SW 1271 (cell line): ENCODE measurements around the gene EZH2.

ENCODE experiments used
- DNase-seq, 2 experiments: peaks; one replicate each; lab custom pipeline; 2025; lab: John Stamatoyannopoulos, UW

The EZH2 gene

DNA sequence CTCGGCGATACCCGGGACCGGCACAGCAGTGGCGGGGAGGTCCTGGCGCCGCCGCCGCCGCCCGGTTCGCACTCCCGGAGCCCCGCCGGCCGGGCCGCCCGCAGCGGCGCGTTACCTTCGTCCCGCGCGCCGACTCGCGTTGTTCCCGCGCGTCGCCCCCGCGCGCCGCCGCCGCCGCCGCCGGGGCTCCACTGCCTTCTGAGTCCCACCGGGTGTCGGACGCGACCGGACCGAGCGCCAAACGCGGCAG, at the start of gene EZH2:
Gene EZH2, minus strand, starts transcription at position 243 of the 250 bp plus-strand sequence. CDS start 36,993 bp downstream, outside the sequence.
- no peak for DNase-seq

DNA sequence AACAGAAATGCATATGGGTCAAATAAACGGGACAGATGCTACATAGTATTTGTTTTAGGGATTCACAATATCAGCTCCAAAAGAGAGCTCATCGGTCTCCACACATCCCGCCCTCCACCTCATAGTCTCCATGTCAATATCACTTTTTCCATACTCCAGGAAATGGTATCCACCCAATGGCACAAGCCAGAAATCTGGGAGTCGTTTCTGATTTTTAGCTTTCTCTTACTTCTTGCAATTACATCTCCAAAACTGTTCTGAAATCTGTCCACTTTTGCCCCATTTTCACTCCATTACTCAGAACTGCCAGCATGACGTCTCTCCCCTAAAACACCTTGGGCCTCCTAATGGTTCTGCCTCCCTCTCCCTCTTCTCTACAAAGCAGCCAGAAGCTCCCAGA, 47.4 kb upstream of the EZH2 start:
- no peak for DNase-seq

DNA sequence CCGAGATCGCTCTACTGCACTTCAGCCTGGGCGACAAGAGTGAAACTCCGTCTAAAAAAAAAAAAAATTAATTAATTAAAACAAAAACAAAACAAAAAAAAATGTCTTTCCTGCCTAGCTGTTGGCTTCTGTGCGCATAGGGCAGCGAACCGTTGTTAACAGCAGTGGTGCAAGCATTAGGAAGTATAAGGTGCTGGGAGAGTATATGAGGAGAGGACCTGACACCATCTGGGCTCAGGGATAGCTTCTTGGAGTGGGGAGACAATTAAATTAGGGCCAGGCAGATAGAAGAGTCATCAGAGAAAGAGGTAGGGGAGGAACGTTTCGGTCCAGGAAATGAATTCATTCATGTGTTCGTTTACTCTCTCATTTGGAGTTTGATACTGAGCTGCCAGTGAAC, 46.2 kb upstream of the EZH2 start:
- DNase-seq: no peak

DNA sequence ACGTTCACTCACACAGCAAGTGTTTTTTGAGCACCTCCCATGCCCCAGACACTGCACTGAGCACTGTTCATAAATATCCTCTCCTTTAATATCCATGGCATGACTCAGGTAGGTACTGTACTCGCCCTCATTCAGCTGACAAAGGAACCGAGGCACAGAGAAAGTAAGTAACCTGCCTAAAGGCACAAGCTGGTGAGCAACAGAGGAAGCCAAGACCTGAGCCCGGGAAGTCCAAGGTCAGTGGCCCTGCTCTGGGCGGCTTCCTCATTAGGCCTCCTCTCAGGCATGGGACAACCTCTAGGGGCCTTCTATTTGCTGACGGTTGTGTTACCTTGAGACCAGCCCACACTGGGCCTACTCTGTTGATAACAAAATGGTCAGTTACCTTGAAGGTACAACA, 45.1 kb upstream of the EZH2 start:
- DNase-seq: no peak

DNA sequence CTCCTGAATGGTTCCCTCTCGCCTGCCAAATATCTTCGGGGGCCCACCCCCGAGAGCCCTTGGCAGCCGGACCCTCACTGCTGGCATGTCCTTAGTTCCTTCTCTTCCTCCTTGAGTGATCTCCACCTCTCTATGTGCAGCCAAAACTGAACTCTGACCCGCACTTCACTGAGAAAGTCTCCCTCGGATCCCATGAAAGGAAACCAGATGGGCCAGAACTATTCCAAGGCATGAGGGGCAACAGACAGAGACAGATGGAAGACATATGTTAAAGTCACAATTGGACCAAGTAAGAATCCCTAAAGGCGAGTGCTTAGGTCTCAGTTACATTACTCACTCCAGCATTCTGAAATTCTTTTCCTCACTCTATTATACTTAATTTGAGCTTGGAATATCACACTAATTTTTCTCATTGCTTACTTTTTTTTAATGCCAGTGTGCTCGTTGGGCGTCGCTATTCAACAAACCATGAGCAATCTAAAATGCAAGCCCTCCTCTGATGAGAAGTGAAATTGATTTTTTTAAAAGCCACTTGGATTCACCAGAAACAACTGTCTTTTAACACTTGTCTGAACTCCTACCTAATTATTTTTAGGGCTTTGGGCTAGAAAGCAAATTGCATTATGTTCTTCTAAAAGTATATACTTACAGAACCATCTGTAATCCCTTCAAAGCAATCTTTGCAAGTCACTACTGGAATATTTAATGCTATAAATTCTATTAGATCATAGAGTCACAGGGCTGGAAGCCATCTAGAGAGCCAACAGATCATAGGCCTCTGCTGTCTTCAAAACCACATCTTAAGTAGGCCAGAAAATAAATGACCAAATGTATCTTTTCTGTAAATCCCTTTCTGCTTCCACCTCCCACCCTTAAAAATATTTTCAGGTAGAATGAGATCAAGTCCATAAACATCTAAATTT, 43.3 kb upstream of the EZH2 start:
- no peak for DNase-seq

DNA sequence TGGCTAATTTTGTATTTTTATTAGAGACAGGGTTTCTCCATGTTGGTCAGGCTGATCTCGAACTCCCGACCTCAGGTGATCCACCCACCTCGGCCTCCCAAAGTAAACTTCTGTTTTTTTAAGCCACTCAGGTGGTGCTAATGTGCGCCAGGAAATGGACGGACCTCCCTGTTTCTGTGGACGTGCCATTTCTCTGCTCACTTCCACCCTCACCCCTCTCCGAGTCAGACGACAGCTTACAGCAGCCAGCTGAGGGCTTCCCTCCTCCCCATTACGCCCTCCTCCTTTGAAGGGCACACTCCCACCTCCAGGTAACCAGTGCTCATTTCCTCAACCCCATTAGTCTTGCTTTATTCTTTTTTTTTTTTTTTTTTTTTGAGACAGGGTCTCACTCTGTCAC, 41.7 kb upstream of the EZH2 start:
- DNase-seq: no peak

DNA sequence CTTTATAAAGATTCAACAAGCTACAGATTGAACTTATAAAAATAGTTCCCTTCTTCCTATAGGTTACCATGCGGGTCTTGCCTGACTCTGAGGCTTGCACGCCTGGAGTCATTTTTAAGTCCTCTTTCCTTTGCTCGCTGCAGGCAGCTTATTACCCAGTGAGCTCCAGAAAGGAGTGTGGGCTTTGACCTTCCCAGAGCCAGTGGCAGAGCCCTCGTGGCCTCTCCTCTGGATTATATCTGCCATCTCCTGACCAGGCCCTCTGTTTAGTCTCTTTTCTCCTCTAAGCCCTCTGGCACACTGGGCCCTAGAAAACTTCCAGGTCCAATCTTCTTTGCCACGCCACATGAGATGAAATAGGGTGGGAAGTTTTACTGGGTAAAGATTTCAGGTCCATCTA, 39.9 kb upstream of the EZH2 start:
- no peak for DNase-seq

DNA sequence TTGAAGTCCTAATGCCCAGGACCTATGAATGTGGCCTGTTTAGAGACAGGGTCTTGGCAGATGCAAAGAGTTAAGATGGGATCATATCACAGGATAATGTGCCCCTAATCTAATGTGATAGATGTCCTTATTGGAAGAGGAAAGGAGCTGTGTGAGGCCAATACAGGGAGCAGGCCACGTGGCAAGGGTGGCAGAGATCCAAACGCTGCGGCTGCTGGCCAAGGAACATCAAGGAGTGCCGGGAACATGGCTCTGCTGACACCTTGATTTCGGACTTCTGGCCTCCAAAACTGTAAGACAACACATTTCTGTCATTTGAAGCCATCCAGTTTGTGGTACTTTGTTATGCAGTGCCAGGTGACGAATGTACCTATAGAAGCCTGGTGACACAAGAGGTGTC, 37.7 kb upstream of the EZH2 start:
- no peak for DNase-seq

DNA sequence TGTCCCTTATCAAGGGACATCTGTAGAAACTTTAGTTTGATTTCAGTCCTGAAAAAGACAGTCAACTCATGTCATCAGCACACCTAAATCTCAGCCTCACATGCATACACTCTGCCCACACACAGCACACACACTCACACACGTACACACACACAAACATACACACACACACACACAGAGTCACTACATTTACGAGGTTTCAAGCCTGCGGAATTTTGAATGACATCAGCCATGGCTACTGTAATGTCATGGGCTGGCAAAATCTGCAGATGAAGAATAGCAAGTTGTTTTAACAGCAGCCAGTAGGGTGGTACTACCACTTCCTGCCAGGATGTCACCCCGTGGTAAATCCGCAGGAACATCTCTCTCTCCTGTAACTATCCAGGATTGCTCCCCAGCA, 37.1 kb upstream of the EZH2 start:
- DNase-seq: no peak

DNA sequence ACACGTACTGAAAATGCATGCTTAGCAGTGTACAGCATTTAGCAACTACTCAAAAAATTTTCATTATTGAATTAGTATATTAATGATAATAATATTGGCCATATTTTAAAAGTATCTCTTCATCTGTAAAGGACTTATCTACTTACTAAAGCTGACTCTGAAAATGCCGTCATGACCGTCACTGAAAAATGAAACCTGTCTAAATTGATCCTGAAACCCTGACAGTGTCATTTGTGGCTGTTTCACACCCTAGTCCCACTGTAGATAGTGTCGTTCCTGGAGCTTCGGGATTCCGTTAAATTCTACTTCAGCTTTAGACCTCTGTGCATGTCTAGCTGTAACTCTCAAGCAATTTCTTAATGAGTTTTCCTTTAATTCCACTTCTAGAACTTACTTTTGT, 35.8 kb upstream of the EZH2 start:
- no peak for DNase-seq

DNA sequence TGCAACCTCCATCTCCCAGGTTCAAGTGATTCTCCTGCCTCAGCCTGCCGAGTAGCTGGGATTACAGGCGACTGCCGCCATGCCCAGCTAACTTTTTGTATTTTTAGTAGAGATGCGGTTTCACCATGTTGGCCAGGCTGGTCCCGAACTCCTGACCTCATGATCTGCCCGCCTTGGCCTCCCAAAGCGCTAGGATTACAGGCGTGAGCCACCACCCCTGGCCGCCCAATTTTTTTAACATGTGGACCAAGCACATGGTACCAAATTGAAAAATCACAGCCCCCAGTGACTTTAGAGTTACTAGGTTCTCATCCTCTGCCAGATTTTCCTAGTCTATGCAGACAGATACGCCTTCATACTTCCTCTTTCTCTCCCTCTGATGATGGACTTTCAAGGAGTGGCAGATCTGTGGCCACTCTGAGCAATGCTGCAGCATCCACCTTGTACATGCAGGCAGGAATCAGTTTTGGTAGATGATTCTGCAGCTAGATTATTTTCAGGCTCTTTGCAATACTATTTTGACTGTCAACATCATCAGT, 34.0 kb upstream of the EZH2 start:
- no peak for DNase-seq

DNA sequence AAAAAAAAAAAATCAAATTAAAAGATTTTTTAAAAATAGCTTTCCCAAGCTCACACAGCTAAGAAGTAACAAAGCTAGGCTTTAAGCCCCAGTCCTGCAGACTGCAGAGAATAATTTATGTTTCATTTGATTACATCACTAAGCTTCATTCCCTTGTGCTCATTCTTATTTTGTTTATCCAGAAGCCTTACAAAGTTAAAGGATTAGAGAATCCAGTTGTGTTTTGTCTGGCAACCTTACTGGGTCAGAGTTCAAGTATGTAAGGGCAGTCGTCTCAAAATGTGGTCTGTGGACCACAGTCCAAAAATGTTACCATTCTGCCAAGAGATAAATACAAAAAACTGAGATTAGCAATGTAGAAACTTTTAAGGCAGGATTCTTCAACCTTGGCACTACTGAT, 32.1 kb upstream of the EZH2 start:
- DNase-seq: no peak

DNA sequence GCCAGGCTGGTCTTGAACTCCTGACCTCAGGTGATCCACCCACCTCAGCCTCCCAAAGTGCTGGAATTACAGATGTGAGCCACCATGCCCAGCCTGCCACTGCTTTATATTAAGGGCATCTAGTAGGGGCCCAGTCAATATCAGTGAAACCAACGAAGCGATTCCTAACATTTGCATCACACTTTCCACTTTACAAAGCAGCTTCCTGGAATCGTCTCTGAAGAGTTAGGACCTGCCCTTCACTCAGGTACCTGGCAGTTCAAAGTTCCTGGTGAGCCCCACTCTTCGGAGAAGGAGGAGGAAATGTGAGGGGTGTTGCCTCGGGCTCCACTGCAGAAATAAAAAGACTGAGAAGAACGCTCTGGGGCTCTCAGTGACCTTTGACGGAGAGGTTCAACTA, 31.1 kb upstream of the EZH2 start:
- no peak for DNase-seq

DNA sequence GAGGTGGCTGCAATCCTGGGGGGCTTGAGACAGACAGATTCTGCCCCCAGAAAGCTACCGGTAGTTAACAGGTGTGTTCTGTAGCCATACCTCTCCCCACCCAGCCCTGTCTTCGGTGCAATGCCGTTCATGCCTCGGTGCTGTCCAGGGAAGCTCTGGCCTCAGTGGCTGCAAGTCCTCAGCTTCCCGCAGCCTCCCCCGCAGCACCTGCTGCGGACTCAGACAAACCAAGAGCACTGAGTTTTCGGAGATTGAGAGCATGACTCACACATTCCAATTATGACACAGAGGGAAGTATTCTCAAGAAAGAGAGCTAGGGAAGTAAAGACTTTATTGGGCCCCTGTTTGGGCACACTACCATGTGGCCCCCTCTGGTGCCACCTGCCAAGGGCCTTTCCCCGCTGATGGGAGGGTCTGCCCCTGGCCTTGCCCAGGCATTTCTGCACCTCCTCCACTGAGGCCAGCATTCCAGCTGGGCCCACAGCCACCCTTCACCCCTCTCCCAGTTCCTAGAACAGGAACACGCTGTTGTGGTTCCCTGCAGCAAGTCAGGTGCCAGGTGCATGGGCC, 30.2 kb upstream of the EZH2 start:
- peak; percentile 21 to 55 for DNase-seq

DNA sequence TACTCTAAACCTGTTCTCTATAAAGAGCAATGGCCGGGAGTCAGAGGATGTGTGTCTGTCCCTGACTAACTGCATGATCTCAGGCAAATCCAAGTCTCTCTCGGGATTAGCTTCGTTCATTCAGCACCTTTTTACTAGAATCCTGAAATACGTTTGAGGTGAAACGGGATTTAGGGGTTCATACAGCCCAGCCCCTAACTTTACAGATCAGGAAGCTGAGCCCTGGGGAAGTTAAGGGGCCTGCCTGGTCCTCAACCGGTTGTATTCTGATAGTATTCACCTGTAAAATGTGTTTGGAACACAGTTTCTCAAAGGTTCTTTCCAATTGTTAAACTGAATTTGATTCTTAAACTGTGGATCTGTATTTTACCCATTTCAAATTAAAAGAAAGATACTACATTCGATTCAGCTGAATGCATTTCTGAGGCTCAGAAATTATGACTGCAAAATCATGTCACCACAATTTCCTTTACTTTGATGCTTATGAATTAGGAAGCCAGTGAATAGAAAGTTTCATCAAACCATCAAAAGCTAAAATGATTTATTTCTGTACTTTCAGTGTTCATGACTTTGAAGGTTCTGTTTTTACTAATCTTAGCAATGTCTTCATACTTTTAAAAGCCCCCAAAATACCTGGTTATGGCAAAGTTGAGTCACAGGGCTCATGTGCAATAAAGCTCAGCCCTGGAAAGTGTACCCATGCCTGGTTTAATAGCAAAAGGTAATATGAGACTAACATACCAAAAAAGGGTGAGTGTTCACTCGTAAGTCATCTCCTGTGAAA, 28.9 kb upstream of the EZH2 start:
- DNase-seq: no peak

DNA sequence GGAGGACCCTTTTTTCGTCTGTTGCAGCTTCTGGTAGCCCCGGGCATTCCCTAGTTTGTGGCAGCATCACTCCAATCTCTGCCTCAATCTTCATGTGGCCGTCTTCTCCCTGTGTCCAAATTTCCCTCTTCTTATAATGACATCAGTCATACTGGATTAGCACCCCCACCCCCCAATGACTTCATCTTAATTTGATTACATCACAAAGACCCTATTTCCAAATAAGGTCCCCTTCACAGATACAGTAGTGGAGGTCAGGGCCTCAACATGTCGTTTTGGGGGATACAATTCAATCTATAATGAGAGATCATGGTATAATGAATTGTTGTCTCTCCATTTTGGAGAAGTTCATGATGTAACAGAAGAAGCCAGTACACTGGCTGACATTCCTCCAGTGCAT, 28.1 kb upstream of the EZH2 start:
- no peak for DNase-seq

DNA sequence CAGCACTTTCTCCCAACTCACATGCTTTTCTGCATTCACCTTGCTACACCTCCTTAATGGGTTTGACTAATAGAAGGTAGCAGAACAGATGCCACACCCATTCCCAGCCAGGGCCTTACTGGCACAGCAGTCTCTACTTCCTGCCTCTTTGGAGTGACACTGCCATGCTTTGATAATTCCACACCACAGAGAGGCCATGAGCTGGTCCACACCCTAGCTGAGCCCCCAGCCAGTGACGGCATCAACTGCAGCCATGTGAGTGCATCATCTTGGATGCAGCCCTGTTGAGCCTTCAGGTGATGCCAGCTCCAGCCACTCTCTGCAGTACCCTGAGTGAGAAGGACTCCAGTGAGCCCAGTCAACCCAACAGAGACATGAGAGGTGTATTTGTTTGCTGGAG, 27.5 kb upstream of the EZH2 start:
- DNase-seq: no peak

DNA sequence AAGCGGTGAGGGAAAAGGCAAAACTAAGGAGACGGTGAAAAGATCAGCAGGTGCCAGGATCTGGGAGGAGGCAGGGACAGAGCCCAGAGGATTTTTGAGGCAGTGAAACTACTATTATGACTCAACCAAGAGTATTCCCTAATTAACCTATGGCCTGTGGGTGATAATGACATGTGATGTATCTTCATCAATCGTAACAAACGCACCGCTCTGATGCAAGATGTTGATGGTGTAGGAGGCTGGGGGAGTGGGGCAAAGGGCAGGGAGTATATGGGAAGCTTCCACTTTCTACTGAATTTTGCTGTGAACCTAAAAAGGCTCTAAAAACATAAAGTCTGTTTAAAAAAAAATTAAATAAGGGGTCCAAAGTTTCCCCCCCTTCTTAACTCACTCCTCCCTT, 25.5 kb upstream of the EZH2 start:
- no peak for DNase-seq

DNA sequence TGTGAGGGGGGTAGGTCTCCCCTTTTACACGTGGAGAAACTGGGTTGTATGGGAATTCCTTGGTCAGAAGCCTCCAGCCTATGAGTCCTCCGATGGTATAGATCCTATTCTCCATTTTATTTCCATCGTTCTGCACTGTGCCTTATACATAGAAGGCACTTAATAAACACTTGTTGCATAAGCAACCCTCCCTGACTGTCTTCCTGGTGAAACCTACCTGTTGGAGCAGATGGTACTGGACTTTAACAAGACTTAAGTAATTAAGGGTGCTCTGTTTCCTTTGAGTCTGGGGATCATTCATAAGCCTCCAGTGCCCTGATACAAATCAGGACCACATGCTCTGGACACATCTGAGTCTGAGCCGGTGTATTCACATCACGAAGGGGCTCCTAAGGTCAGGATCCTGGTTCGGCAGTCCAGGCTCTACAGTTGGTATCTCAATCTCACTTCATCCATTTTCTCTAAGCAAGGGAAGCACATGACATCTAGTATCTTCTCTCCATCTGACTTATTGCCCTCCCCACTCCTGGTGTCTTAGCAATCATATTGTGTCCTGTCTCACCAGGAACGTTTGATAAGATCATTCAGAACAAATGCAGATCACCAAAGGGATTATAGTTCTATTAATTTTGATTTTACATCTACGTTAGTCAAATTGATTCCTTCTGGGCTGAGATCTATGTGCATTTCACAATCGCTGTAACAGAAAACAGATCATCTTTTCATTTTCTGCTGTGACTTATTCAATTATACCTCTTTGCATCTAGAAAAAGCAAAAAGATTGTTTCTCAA, 22.8 kb upstream of the EZH2 start:
- DNase-seq: no peak

DNA sequence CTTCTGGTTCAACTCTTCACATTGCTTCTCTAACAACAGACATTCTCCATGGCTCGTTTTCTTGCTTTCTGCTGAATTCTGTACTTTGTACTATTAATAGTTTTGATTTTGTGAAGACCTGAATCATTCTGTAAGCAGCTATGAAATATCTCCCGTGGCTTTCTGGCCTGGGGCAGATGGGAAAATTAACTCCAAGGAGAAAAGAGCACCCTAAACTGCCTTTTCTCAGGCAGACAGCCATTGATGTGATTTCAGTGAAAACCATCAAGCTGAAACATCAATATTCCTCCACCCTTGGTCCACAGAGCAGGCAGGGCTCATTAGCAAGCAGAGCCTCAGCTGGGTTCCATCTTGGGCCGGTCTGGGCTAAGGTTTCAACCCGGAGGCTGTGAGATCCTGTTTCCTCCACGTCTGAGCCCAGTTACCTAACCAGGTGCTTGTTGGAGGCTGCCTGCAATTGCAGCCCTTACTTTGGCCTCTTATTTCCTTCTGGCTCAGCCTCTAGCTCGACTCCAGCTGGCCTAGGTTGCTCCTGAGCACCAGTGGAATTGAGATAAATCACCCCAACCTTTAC, 21.1 kb upstream of the EZH2 start:
- DNase-seq: no peak

DNA sequence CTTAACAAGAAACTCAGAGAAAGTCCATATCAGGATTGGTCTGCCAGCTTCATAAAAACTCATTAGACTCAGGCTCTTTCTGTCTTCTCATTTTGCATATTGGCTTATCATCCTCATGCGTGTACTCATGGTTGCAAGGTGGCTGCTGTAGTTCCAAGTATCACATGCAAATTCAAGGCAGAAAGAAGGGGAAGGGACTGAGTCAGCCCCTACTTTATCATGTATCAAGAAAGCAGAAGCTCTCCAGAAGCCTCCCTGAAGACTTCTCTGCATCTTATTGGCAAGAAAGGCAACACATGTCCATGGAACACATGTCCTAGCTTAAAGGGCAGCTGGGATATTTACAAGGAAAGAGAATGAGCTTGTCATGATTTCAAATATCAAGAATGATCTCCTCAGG, 19.4 kb upstream of the EZH2 start:
- DNase-seq: no peak

DNA sequence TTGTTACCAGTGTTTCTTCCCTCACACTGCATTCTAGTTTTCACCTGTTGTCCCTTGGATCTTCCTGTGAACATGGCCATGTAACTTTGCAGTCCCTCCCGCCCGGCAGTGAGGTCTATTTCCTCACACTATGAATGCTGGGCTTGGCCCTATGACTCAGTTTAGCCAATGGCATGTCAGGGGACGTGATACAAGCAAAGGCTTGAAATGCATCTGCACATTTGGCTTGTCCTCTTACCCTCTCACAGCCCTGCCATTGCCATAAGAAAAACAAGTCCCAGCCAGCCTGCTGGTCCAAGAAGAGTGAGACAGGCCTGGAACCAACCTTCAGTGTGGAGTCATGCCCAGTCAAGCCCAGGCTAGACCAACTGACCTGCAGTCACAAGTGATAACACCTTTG, 17.1 kb upstream of the EZH2 start:
- no peak for DNase-seq
